Heart left ventricle (tissue), 16 donors: Measurements from ENCODE around the gene COBL. TPM values are rescaled to one million over a fixed set of nuclear protein-coding genes. Genes with fewer than 3 reads are reported as not detected.

Experiments used
- ATAC-seq, 4 donors: fragments of 200-7000 bp; cut with Tn5 transposase; one replicate each; pipeline ENCODE4 v1.9.1; 2020 to 2022; ENCODE audit warnings: moderate library complexity in 4 of 4, mild to moderate bottlenecking in 3 of 4, moderate number of reproducible peaks in 1 of 4
- DNase-seq, 5 donors: peaks; one replicate each; pipeline ENCODE4 v3.0.0-alpha.2; 2020
- H3K27ac ChIP-seq, 12 donors: fragments of 200-600 bp; sonication (generic) in 4 of 12; one replicate each; pipeline versions ENCODE4 v1.5.0 to v1.8.0; 2016 to 2022; ENCODE audit warnings: mild to moderate bottlenecking in 2 of 12
- H3K27me3 ChIP-seq, 9 donors: fragments of 200-600 bp; sonication (generic) in 2 of 9; one replicate each; pipeline versions ENCODE4 v1.5.1 to v1.8.0; 2016 to 2022; ENCODE audit warnings: mild to moderate bottlenecking in 3 of 9
- H3K36me3 ChIP-seq, 9 donors: fragments of 200-600 bp; sonication (generic) in 2 of 9; one replicate each; pipeline versions ENCODE4 v1.5.0 to v1.8.0; 2018 to 2022; ENCODE audit warnings: mild to moderate bottlenecking in 2 of 9
- H3K4me1 ChIP-seq, 12 donors: fragments of 200-600 bp; sonication (generic) in 4 of 12; one replicate each; pipeline versions ENCODE4 v1.5.0 to v1.8.0; 2016 to 2022; ENCODE audit warnings: mild to moderate bottlenecking in 3 of 12
- H3K4me3 ChIP-seq, 12 donors: fragments of 200-600 bp; sonication (generic) in 4 of 12; one replicate each; pipeline versions ENCODE4 v1.5.0 to v1.8.0; 2017 to 2022; ENCODE audit warnings: mild to moderate bottlenecking in 9 of 12, moderate library complexity in 4 of 12
- H3K9me3 ChIP-seq, 12 donors: fragments of 200-600 bp; sonication (generic) in 4 of 12; one replicate each; pipeline versions ENCODE4 v1.5.0 to v1.8.0; 2016 to 2022; ENCODE audit warnings: mild to moderate bottlenecking in 1 of 12
- POLR2A ChIP-seq, 2 donors: fragments of 450-650 bp; IDR thresholded peaks; one replicate each; pipeline ENCODE4 v1.6.1; 2017; ENCODE audit warnings: antibody characterized with exemption in 2 of 2, mild to moderate bottlenecking in 2 of 2, moderate library complexity in 2 of 2
- WGBS, 4 donors: extraction: QIAGEN DNeasy Blood & Tissue Kit in 2 of 4; methylation state at CpG; one replicate each; pipeline versions ENCODE4 v1.1.5 to v1.1.7; 2013 to 2018; 5-methylcytosine and 5-hydroxymethylcytosine counted together
- intact Hi-C, 10 donors: fragments of 100-400 bp; cut with DNase I; formaldehyde crosslinking; loops; one replicate each; pipeline versions ENCODE4 v1.11.1 to v1.14.2; 2022
- polyA plus RNA-seq, 2 donors: library from polyadenylated mRNA; stranded (reverse); fragments of 200-250 nt; gene quantifications; one replicate each; pipeline ENCODE4 v1.2.3, GENCODE V29; 2013
- total RNA-seq, 9 donors: library from RNA; depleted of rRNA in 2 of 9; stranded (reverse); fragments of >200 nt in 2 of 9; fragmentation: NEBNext Ultra II Directional in 3 of 9; extraction: Animal tissue kit (Norgen Biotek cat#: 25700) in 3 of 9; gene quantifications; one replicate each; pipeline versions ENCODE4 v1.1.0 to v1.2.4, GENCODE V29; 2016 to 2023
- TF ChIP-seq, protein P1 (sequence below), 12 donors: fragments of 200-600 bp; sonication (generic) in 4 of 12; IDR thresholded peaks; one replicate each; pipeline versions ENCODE4 v1.5.0 to v1.8.0; 2018 to 2022; ENCODE audit warnings: antibody characterized with exemption in 12 of 12, mild to moderate bottlenecking in 5 of 12
- donor health status: ischemic (EF 13 %, LVEDD 7.1; RV severe dilation, severe dysfunction).
- donor health status: healthy with polysubstance abuse.
- donor health status: DM: no; HTN: yes; CAD: no.
- donor health status: DM: no; HTN: no; CAD: no.
- donor health status: ischemic (EF 25% LVEDD 6.9; RV normal size, moderate dysfunction).
- donor health status: ischemic (EF 25% LVEDD 5.7; RV mildly dilated, moderate dysfunction).
- donor health status: healthy.
- donor health status: DM: yes; HTN: yes; CAD: no.
- donor health status: ischemic (EF 35%, LVEDD 5.7; RV mildly dilated, moderate dysfunction).
- donor health status: nonischemic (EF 11% LVEDD 7.7; RV severe dilation, severe dysfunction).
- donor health status: DM: yes; HTN: yes; CAD: no.
- donor health status: PGD.
- donor health status: ischemic (EF 29% LVEDD 5.4; RV normal size, mild dysfunction).
- donor health status: nonischemic (EF 23%, LVEDD 6.1; RV moderate dilation, normal function).

Gene COBL
- total and polyA plus RNA-seq, 11 donors = 25.9 to 123 (median 80.4) TPM

DNA sequence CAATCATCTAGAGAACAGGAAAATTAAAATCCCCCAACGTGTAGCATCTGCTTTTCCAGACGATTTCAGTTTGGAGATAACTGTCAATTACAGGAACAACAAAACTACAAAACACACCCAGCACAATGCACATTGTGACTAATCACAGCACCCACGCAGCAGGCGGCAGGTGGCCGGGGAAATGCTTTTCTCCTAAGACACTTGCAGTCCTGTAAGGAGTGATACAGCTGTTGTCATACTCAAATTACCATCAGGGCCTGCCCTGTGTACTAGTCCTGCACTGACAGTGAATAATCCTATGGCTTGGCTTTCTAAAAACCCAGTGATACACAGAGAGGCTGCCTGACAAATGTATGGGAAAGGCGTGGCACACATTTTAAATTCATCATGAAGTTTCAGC is 37.8 kb downstream of the COBL start:
- H3K4me1 ChIP-seq = peaks cover 0 to 52% (median 6%) of the 10 kb centered on the region in 12 donors

DNA sequence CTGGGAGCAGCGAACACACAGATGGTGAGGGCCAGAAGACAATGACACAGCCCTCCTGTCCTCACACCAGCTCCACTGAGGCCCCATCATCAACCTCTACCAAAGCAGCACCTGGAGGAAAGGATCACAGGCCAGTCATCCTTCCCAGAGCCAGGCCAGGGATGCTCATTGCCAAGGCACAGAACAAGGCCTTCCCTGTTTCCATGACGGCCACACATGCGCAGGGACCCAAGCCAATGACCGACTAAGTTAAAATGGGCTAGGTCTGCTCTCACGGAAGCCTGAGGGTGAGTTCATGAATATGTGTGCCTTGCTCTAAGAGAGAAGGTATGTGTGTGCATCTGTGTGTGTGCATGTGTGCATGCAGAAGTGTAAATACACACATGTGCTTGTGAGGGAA is 39.6 kb downstream of the COBL start:
- H3K27ac ChIP-seq = peak overlapping the region in 4 of 12 donors; percentile 39 to 78 (median 71)
- no peak for DNase-seq
- TF ChIP-seq, protein P1, sequence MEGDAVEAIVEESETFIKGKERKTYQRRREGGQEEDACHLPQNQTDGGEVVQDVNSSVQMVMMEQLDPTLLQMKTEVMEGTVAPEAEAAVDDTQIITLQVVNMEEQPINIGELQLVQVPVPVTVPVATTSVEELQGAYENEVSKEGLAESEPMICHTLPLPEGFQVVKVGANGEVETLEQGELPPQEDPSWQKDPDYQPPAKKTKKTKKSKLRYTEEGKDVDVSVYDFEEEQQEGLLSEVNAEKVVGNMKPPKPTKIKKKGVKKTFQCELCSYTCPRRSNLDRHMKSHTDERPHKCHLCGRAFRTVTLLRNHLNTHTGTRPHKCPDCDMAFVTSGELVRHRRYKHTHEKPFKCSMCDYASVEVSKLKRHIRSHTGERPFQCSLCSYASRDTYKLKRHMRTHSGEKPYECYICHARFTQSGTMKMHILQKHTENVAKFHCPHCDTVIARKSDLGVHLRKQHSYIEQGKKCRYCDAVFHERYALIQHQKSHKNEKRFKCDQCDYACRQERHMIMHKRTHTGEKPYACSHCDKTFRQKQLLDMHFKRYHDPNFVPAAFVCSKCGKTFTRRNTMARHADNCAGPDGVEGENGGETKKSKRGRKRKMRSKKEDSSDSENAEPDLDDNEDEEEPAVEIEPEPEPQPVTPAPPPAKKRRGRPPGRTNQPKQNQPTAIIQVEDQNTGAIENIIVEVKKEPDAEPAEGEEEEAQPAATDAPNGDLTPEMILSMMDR (IDR thresholded peaks at IDR 0.05) = no peak
- TF ChIP-seq POLR2A (IDR thresholded peaks at IDR 0.05) = no peak
- no peak overlapping the region for H3K4me3 ChIP-seq
- H3K9me3 ChIP-seq = peaks cover 0 to 3% (median 0%) of the 10 kb centered on the region in 12 donors
- H3K4me1 ChIP-seq = peaks cover 0 to 58% (median 7%) of the 10 kb centered on the region in 12 donors
- H3K36me3 ChIP-seq = no peaks in the 10 kb centered on the region
- H3K27me3 ChIP-seq = no peaks in the 10 kb centered on the region
- intact Hi-C loops = no loop called here
- ATAC-seq = no peak
- WGBS, 4 donors = 78 to 84% (median 81%) methylated on average over 5 of the region's 5 CpGs

More for the DNA sequence above, 37.8 kb downstream of the COBL start:
- intact Hi-C loops = no loop called here
- Histone ChIP-seq H3K9me3 (peaks cover 0 to 11% (median 0%) of the 10 kb centered on the region in 12 donors), H3K4me3 (no peak overlapping the region), H3K36me3 (no peaks in the 10 kb centered on the region), H3K27ac (peak overlapping the region in 10 of 12 donors; percentile 21 to 80 (median 72)), H3K27me3 (no peaks in the 10 kb centered on the region)
- DNase-seq (no peak), ATAC-seq (peak in 1 of 4 donors; percentile 10)
- TF ChIP-seq, protein P1 (IDR thresholded peaks at IDR 0.05) = no peak
- no peak for TF ChIP-seq POLR2A (IDR thresholded peaks at IDR 0.05)
- WGBS, 4 donors = 55 to 60% (median 58%) methylated on average over 6 of the region's 6 CpGs

DNA sequence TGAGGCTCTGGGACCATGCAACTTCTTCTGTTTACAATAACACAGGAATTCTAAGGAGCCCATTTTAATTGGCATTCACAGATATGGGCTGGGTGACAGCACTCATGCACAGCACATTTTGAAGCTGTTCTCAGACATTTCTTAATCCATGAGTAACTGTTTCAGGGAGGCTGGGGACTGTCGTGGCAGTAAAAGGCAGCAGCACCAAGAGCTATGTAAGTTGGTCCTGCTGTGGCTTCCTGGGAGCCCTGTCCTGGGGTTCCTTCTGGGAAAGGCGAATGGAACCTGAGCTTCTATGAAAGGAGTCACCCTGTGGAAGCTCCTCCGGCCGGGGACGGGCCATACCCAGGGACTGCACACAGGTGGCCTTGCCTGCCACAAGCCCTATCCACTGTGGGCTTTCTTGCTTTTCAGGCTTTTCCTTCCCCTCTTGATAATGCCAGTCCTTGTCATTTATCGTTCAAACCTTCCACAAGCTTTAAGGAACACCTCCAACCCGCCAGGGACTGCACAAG is 40.5 kb downstream of the COBL start:
- no peak for ATAC-seq
- Histone ChIP-seq H3K4me3 (no peak overlapping the region), H3K27me3 (no peaks in the 10 kb centered on the region), H3K4me1 (peaks cover 0 to 57% (median 7%) of the 10 kb centered on the region in 12 donors), H3K36me3 (no peaks in the 10 kb centered on the region), H3K27ac (peak overlapping the region in 7 of 12 donors; percentile 3 to 76 (median 24)), H3K9me3 (no peaks in the 10 kb centered on the region)
- intact Hi-C loops = no loop called here
- WGBS, 4 donors = 53 to 65% (median 61%) methylated on average over 5 to 7 of the region's 7 CpGs
- no peak for DNase-seq
- TF ChIP-seq POLR2A (IDR thresholded peaks at IDR 0.05) = no peak
- TF ChIP-seq, protein P1 (IDR thresholded peaks at IDR 0.05) = no peak

DNA sequence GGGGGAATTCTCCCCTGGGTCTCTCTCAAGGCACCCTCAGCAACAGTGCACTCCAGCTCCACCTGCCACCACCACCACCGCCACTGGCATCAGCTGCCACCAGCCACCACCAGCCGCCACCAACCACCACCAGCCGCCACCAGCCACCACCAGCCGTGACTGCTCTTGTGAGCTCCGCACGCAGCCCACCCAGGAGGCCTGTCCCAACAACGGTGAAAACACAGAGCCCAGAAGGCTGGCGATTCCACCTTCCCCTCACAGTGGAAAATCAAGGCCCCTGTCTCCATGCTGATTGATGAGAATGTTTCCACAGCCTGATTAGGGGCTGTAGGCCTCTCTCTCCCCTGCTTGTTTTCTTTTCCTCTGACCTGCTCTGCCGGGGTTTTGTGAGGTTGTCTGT is 41.1 kb downstream of the COBL start:
- no peak overlapping the region for H3K4me3 ChIP-seq
- H3K36me3 ChIP-seq = no peaks in the 10 kb centered on the region
- ATAC-seq = no peak
- H3K9me3 ChIP-seq = no peaks in the 10 kb centered on the region
- H3K4me1 ChIP-seq = peaks cover 0 to 51% (median 7%) of the 10 kb centered on the region in 12 donors
- no peaks in the 10 kb centered on the region for H3K27me3 ChIP-seq
- 59 to 67% (median 65%) methylated on average over 9 of the region's 9 CpGs for WGBS, 4 donors
- intact Hi-C loops = no loop called here
- H3K27ac ChIP-seq = peak overlapping the region in 1 of 12 donors; percentile 28
- TF ChIP-seq POLR2A (IDR thresholded peaks at IDR 0.05) = no peak
- TF ChIP-seq, protein P1 (IDR thresholded peaks at IDR 0.05) = no peak
- DNase-seq = no peak
